ENCODE measurements around the gene PSMC1.
"Not testable (repeated sequence)": the region's sequence is repeated elsewhere in the genome, so short reads cannot be mapped to it uniquely, and the experiment has no call there.

The PSMC1 gene

GRCh38 chr14:90256354-90257131 lies at the start of gene PSMC1:
Gene PSMC1, plus strand, starts transcription at chr14:90256553. Its CDS starts 45 bp downstream, at chr14:90256598.
- peaks cover 28% of the 10 kb centered on the region for H3K36me3 Mint-ChIP-seq
- DNase-seq = peak; percentile 93
- peak within 1 kb of the TSS; percentile 97 for H3K4me3 Mint-ChIP-seq
- peaks cover 32% of the 10 kb centered on the region for H3K4me1 Mint-ChIP-seq
- peaks cover 5% of the 10 kb centered on the region for H3K9me3 Mint-ChIP-seq
- peaks cover 16% of the 10 kb centered on the region for H3K27me3 Mint-ChIP-seq
- CTCF ChIA-PET = interaction anchor here (0.5 to 2.4 kb wide), 4 partner anchors 9 to 502 kb away, joined by 3 to 7 read pairs (median 3); no protein-coding TSS in a partner anchor
- peak within 1 kb of the TSS; percentile 95 for H3K27ac Mint-ChIP-seq

GRCh38 chr14:90213099-90213748 lies 43.1 kb upstream of the PSMC1 start:
- peaks cover 8% of the 10 kb centered on the region for H3K27me3 Mint-ChIP-seq

GRCh38 chr14:90228478-90228877 lies 27.9 kb upstream of the PSMC1 start:
- Mint-ChIP-seq H3K4me3 (no peak overlapping the region), H3K36me3 (no peaks in the 10 kb centered on the region), H3K9me3 (peaks cover 3% of the 10 kb centered on the region), H3K27ac (no peak overlapping the region), H3K4me1 (no peaks in the 10 kb centered on the region), H3K27me3 (peaks cover 12% of the 10 kb centered on the region)
- DNase-seq = no peak
- CTCF ChIA-PET = no interaction called here

More at GRCh38 chr14:90213099-90213748, 43.1 kb upstream of the PSMC1 start:
- no peak overlapping the region for H3K4me3 Mint-ChIP-seq
- H3K9me3 Mint-ChIP-seq = peaks cover 5% of the 10 kb centered on the region
- no peaks in the 10 kb centered on the region for H3K36me3 Mint-ChIP-seq
- CTCF ChIA-PET = no interaction called here
- no peak overlapping the region for H3K27ac Mint-ChIP-seq
- no peaks in the 10 kb centered on the region for H3K4me1 Mint-ChIP-seq
- DNase-seq = no peak

- H3K36me3 Mint-ChIP-seq, CTCF ChIA-PET, H3K4me3 Mint-ChIP-seq, H3K4me1 Mint-ChIP-seq, H3K27ac Mint-ChIP-seq, H3K9me3 Mint-ChIP-seq, DNase-seq: not testable (repeated sequence)
- peaks cover 16% of the 10 kb centered on the region for H3K27me3 Mint-ChIP-seq
Observed at GRCh38 chr14:90229942-90230341, 26.4 kb upstream of the PSMC1 start.

- Mint-ChIP-seq H3K27ac (no peak overlapping the region), H3K9me3 (peaks cover 27% of the 10 kb centered on the region), H3K27me3 (peaks cover 24% of the 10 kb centered on the region), H3K4me3 (no peak overlapping the region), H3K4me1 (peaks cover 3% of the 10 kb centered on the region), H3K36me3 (peaks cover 3% of the 10 kb centered on the region)
- CTCF ChIA-PET = interaction anchor here (0.6 to 4.5 kb wide), 18 partner anchors 8 to 1208 kb away, joined by 3 to 42 read pairs (median 3); partner anchors contain the start of genes EFCAB11 and KCNK13
- peak; percentile 78 for DNase-seq
Observed at GRCh38 chr14:90235179-90235976, 21.0 kb upstream of the PSMC1 start.

- Mint-ChIP-seq H3K9me3 (peaks cover 31% of the 10 kb centered on the region), H3K27ac (no peak overlapping the region), H3K36me3 (peaks cover 5% of the 10 kb centered on the region), H3K4me1 (peaks cover 3% of the 10 kb centered on the region), H3K27me3 (peaks cover 17% of the 10 kb centered on the region), H3K4me3 (no peak overlapping the region)
- CTCF ChIA-PET = no interaction called here
- DNase-seq = no peak
Observed at GRCh38 chr14:90239139-90239538, 17.2 kb upstream of the PSMC1 start.

- Mint-ChIP-seq H3K4me1 (no peaks in the 10 kb centered on the region), H3K27ac (no peak overlapping the region), H3K4me3 (no peak overlapping the region), H3K9me3 (peaks cover 31% of the 10 kb centered on the region), H3K36me3 (peaks cover 5% of the 10 kb centered on the region), H3K27me3 (peaks cover 3% of the 10 kb centered on the region)
- DNase-seq = no peak
- CTCF ChIA-PET = no interaction called here
Observed at GRCh38 chr14:90242444-90242843, 13.9 kb upstream of the PSMC1 start.

- Mint-ChIP-seq H3K9me3 (peaks cover 2% of the 10 kb centered on the region), H3K36me3 (no peaks in the 10 kb centered on the region)
- CTCF ChIA-PET = no interaction called here
Observed at GRCh38 chr14:90246936-90247335, 9.4 kb upstream of the PSMC1 start.

GRCh38 chr14:90247441-90247840 lies 8.9 kb upstream of the PSMC1 start:
- H3K9me3 Mint-ChIP-seq, H3K27ac Mint-ChIP-seq, H3K4me1 Mint-ChIP-seq, H3K4me3 Mint-ChIP-seq, DNase-seq, CTCF ChIA-PET, H3K27me3 Mint-ChIP-seq, H3K36me3 Mint-ChIP-seq: not testable (repeated sequence)

More at GRCh38 chr14:90246936-90247335, 9.4 kb upstream of the PSMC1 start:
- no peak for DNase-seq
- peaks cover 10% of the 10 kb centered on the region for H3K27me3 Mint-ChIP-seq
- no peaks in the 10 kb centered on the region for H3K4me1 Mint-ChIP-seq
- H3K27ac Mint-ChIP-seq = no peak overlapping the region
- H3K4me3 Mint-ChIP-seq = no peak overlapping the region

- Mint-ChIP-seq H3K4me1 (no peaks in the 10 kb centered on the region), H3K9me3 (peaks cover 2% of the 10 kb centered on the region), H3K27ac (no peak overlapping the region), H3K36me3 (no peaks in the 10 kb centered on the region), H3K4me3 (no peak overlapping the region), H3K27me3 (peaks cover 10% of the 10 kb centered on the region)
- no peak for DNase-seq
- CTCF ChIA-PET = no interaction called here
Observed at GRCh38 chr14:90248594-90248993, 7.8 kb upstream of the PSMC1 start.

GRCh38 chr14:90253826-90254225 lies 2.5 kb upstream of the PSMC1 start:
- H3K36me3 Mint-ChIP-seq = peaks cover 13% of the 10 kb centered on the region
- peaks cover 28% of the 10 kb centered on the region for H3K4me1 Mint-ChIP-seq
- H3K27me3 Mint-ChIP-seq = peaks cover 21% of the 10 kb centered on the region
- H3K27ac Mint-ChIP-seq = no peak overlapping the region
- CTCF ChIA-PET = no interaction called here
- H3K9me3 Mint-ChIP-seq = peaks cover 5% of the 10 kb centered on the region
- no peak for DNase-seq
- no peak overlapping the region for H3K4me3 Mint-ChIP-seq

GRCh38 chr14:90255871-90256270 lies 482 bp upstream of the PSMC1 start:
- peaks cover 32% of the 10 kb centered on the region for H3K4me1 Mint-ChIP-seq
- H3K36me3 Mint-ChIP-seq = peaks cover 22% of the 10 kb centered on the region
- no peak overlapping the region for H3K27ac Mint-ChIP-seq
- CTCF ChIA-PET = interaction anchor here (0.5 to 2.4 kb wide), 4 partner anchors 10 to 503 kb away, joined by 3 to 7 read pairs (median 3); no protein-coding TSS in a partner anchor
- H3K27me3 Mint-ChIP-seq = peaks cover 16% of the 10 kb centered on the region
- DNase-seq = no peak
- H3K9me3 Mint-ChIP-seq = peaks cover 5% of the 10 kb centered on the region
- H3K4me3 Mint-ChIP-seq = peak overlapping the region; percentile 19

GRCh38 chr14:90263748-90264449 lies 7.5 kb downstream of the PSMC1 start:
- no peaks in the 10 kb centered on the region for H3K9me3 Mint-ChIP-seq
- no peak overlapping the region for H3K4me3 Mint-ChIP-seq
- CTCF ChIA-PET = interaction anchor here (2.5 kb wide), 1 partner anchor 7 kb away, joined by 7 read pairs; the partner anchor contains the start of gene PSMC1
- H3K4me1 Mint-ChIP-seq = peaks cover 16% of the 10 kb centered on the region
- peaks cover 51% of the 10 kb centered on the region for H3K36me3 Mint-ChIP-seq
- DNase-seq = no peak
- H3K27ac Mint-ChIP-seq = peak overlapping the region; percentile 45
- H3K27me3 Mint-ChIP-seq = no peaks in the 10 kb centered on the region

Measured in activated naive CD4-positive, alpha-beta T cell treated with anti-CD3 and anti-CD28 coated beads, Interleukin-2, amount 10 ng/mL, durations not matched to agents 7 days and 5 days (primary cell).